BJ (cell line): Measurements from ENCODE around the gene PTPRN. TPM values are rescaled to one million over a fixed set of nuclear protein-coding genes. Genes with fewer than 3 reads are reported as not detected.

ENCODE experiments used
- CTCF ChIA-PET: fragments of 350-600 bp; formaldehyde crosslinking; extraction: SDS; loops from one replicate; lab custom pipeline; 2021; ENCODE audit warnings: antibody characterized with exemption, inconsistent platforms; lab: Yijun Ruan, JAX
- POLR2A ChIA-PET: fragments of 300-600 bp; sonication (Branson Sonifier 250); formaldehyde crosslinking; extraction: SDS; loops from one replicate; lab custom pipeline; 2021; ENCODE audit warnings: antibody characterized with exemption; lab: Charles Lee
- DNase-seq: peaks from one replicate; pipeline ENCODE4 v3.0.0-alpha.2; 2011; ENCODE audit warnings: low read depth
- H3K27me3 ChIP-seq: 2 replicates; pipeline ENCODE4 v1.6.0; 2011; ENCODE audit warnings: low read length; ENCODE audit not compliant: control insufficient read depth, insufficient read depth
- H3K36me3 ChIP-seq: 2 replicates; pipeline ENCODE4 v1.5.1; 2011; ENCODE audit warnings: low read length; ENCODE audit not compliant: control insufficient read depth, insufficient read depth
- H3K4me3 ChIP-seq: 2 replicates; pipeline ENCODE4 v1.5.1; 2011; ENCODE audit warnings: low read depth, mild to moderate bottlenecking, control low read depth, low read length
- polyA plus RNA-seq: library from polyadenylated mRNA; depleted of rRNA; stranded (reverse); fragments of >200 nt; gene quantifications from 2 replicates; pipeline ENCODE4 v1.2.3, GENCODE V29; 2011
- TF ChIP-seq, protein P1 (sequence below): IDR thresholded peaks from 2 replicates; pipeline ENCODE4 v1.5.1; 2011; ENCODE audit warnings: low read depth, mild to moderate bottlenecking, control low read depth, inconsistent platforms, low read length, moderate library complexity; ENCODE audit not compliant: insufficient read depth

Gene PTPRN
- polyA plus RNA-seq, 1 experiment = 7.0 TPM

DNA sequence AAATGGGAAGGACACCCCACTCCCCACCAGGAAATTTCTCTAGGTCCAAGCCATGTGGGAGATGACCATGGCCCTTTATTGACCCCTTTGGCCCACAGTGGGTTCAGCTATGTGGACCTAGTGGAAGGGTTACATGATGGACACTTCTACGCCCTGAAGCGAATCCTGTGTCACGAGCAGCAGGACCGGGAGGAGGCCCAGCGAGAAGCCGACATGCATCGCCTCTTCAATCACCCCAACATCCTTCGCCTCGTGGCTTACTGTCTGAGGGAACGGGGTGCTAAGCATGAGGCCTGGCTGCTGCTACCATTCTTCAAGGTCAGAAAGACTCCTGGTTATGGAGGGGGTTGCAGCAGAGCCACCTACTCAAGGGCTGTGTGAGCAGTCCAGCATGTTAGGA is 62.6 kb downstream of the PTPRN start:
- TF ChIP-seq, protein P1, sequence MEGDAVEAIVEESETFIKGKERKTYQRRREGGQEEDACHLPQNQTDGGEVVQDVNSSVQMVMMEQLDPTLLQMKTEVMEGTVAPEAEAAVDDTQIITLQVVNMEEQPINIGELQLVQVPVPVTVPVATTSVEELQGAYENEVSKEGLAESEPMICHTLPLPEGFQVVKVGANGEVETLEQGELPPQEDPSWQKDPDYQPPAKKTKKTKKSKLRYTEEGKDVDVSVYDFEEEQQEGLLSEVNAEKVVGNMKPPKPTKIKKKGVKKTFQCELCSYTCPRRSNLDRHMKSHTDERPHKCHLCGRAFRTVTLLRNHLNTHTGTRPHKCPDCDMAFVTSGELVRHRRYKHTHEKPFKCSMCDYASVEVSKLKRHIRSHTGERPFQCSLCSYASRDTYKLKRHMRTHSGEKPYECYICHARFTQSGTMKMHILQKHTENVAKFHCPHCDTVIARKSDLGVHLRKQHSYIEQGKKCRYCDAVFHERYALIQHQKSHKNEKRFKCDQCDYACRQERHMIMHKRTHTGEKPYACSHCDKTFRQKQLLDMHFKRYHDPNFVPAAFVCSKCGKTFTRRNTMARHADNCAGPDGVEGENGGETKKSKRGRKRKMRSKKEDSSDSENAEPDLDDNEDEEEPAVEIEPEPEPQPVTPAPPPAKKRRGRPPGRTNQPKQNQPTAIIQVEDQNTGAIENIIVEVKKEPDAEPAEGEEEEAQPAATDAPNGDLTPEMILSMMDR = no peak
- H3K27me3 ChIP-seq = no peaks in the 10 kb centered on the region
- peaks cover 10% of the 10 kb centered on the region for H3K36me3 ChIP-seq
- DNase-seq = no peak
- CTCF ChIA-PET = interaction anchor here (0.7 to 3.7 kb wide), 4 partner anchors 48 to 284 kb away, joined by 3 to 22 read pairs (median 4); no protein-coding TSS in a partner anchor
- no peak overlapping the region for H3K4me3 ChIP-seq
- POLR2A ChIA-PET = no interaction called here

DNA sequence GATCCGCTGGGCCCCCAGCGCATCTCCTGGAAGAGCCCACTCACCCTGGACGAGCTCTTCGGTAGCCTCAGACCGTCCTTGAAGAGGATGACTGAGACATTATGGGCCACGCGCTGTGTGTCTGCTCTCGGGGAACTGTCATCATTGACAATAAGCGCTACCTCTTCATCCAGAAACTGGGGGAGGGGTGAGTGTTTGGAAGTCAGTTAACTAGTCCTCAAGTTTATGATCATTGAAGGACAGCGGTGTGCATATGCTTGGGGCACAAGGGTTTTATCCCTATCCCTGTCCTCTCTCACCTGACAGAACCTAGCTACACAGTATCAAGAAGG is 63.3 kb downstream of the PTPRN start:
- H3K4me3 ChIP-seq = peak overlapping the region; percentile 90
- POLR2A ChIA-PET = interaction anchor here (0.6 to 1.1 kb wide), 2 partner anchors 16 to 65 kb away, joined by 3 to 5 read pairs; partner anchors contain the start of genes ANKZF1 and ATG9A
- no peak for DNase-seq
- no peaks in the 10 kb centered on the region for H3K27me3 ChIP-seq
- H3K36me3 ChIP-seq = peaks cover 10% of the 10 kb centered on the region
- CTCF ChIA-PET = interaction anchor here (0.7 to 3.7 kb wide), 8 partner anchors 16 to 285 kb away, joined by 3 to 22 read pairs (median 5); partner anchors contain the start of genes ANKZF1, ATG9A and DNAJB2
- TF ChIP-seq, protein P1 = no peak

DNA sequence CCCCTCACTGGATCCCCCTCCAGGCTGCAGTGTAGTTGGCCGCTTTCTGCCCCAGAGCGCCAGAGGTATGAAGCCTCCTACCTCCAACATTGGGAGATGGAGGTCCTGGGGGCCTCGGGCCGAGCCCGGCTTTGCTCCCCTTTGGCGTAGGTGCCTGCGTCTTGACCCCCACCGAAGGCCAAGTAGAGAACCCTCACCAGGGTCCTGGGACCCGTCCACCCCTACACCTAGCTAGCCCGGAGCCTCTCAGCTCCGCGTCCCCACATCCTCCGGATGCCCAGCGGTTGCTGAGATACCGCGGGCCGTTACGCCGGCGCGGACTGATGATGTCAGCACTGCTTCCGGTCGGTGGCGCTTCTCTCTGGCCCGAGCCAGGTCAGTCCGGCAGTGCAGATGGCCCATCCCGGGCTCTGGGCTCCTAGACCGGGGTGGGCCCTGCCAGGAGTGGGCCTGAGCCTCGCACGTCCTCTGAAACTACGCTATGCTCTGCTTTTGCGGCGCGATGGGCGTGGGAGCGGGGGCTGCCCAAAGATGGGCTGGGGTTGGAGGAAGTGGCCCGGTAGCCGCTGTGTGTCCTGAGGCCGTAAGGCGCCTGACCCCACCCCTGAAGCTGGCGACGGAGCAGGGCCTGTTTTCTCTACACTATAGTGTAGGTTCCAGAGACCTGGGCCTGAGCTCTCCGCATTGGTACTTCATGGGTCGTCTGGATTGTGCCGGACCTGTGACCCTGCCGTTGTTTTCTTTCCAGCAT is 63.9 kb downstream of the PTPRN start, which contains the start of the genes GLB1L and STK16:
Gene GLB1L, minus strand, starts transcription at position 297 of the 751 bp plus-strand sequence. CDS start 1,871 bp downstream, outside the sequence.
Gene STK16, plus strand, starts transcription at position 332 of the 751 bp plus-strand sequence. CDS start 521 bp downstream, outside the sequence.
- POLR2A ChIA-PET = interaction anchor here (0.6 to 1.1 kb wide), 4 partner anchors 15 to 1392 kb away, joined by 3 to 5 read pairs (median 3); partner anchors contain the start of genes ANKZF1 and ATG9A
- Histone ChIP-seq H3K36me3 (peaks cover 10% of the 10 kb centered on the region), H3K27me3 (no peaks in the 10 kb centered on the region), H3K4me3 (peak within 1 kb of the TSS; percentile 90)
- CTCF ChIA-PET = interaction anchor here (0.7 to 3.7 kb wide), 12 partner anchors 8 to 74 kb away, joined by 3 to 22 read pairs (median 4); partner anchors contain the start of genes ANKZF1, ATG9A, DNAJB2 and TUBA4A
- no peak for DNase-seq
- TF ChIP-seq, protein P1 = no peak

DNA sequence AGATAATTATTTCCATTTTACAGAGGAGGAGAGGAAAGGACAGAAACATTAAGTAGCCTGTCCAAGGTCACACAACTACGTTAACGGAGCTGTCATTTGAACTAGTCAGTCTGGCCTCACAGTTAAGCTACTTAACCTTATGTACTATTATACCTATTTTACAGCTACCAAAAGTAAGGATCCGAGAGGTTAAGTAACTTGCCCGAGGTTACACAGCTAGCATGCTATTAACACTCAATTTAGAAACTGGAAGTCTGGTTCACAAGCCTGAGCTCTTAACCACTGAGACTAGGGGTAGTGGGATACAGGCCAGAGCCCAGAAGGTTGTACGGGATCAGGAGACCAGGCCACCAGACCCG is 64.4 kb downstream of the PTPRN start:
- ChIA-PET POLR2A (interaction anchor here (0.6 to 1.1 kb wide), 3 partner anchors 14 to 1392 kb away, joined by 3 to 5 read pairs (median 3); partner anchors contain the start of genes ANKZF1 and ATG9A), CTCF (interaction anchor here (0.7 to 3.7 kb wide), 10 partner anchors 9 to 53 kb away, joined by 3 to 22 read pairs (median 4); partner anchors contain the start of genes ANKZF1, ATG9A, DNAJB2 and TUBA4A)

More for the DNA sequence above, 64.4 kb downstream of the PTPRN start:
- DNase-seq = no peak
- TF ChIP-seq, protein P1 = no peak
- Histone ChIP-seq H3K4me3 (peak overlapping the region; percentile 90), H3K27me3 (no peaks in the 10 kb centered on the region), H3K36me3 (peaks cover 10% of the 10 kb centered on the region)
